ENCODE results near the gene SHC1. TPM values are rescaled to one million over a fixed set of nuclear protein-coding genes. Genes with fewer than 3 reads are reported as not detected.
A peak's percentile ranks its signal among the peaks of the same experiment; 100 is the strongest.

SHC1 gene
- total RNA-seq, 4 donors from 2014 or later = 108 to 168 (median 123) TPM

DNA sequence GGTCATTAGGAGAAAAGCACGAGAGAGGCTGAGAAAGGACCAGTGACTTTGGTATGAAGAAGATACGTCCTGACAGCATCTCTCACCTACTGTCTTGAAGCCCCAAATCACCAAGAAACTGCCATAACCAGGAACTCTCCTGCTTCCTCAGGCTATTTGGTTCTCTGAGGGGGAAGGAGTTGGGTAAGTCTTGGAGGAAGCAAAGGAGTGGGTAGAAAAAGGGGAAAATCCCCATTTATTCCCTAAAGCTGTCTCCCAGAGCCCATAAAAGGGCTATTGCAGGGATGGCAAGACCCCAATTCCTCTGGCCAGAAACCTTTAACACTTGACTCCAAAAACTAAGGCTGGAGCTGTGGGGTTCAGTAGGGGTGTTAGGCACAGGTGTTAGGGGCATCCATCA, 12.5 kb downstream of the SHC1 start:
- H3K27ac ChIP-seq = peak overlapping the region; percentile 72 to 78 (median 72)
- no peak for DNase-seq
- intact Hi-C loops (cut with DNase I) = no loop called here
- H3K27me3 ChIP-seq = no peaks in the 10 kb centered on the region
- no peaks in the 10 kb centered on the region for H3K9me3 ChIP-seq
- H3K4me3 ChIP-seq (replicated peaks in 1 of 3) = no peak overlapping the region
- TF ChIP-seq, protein P1, sequence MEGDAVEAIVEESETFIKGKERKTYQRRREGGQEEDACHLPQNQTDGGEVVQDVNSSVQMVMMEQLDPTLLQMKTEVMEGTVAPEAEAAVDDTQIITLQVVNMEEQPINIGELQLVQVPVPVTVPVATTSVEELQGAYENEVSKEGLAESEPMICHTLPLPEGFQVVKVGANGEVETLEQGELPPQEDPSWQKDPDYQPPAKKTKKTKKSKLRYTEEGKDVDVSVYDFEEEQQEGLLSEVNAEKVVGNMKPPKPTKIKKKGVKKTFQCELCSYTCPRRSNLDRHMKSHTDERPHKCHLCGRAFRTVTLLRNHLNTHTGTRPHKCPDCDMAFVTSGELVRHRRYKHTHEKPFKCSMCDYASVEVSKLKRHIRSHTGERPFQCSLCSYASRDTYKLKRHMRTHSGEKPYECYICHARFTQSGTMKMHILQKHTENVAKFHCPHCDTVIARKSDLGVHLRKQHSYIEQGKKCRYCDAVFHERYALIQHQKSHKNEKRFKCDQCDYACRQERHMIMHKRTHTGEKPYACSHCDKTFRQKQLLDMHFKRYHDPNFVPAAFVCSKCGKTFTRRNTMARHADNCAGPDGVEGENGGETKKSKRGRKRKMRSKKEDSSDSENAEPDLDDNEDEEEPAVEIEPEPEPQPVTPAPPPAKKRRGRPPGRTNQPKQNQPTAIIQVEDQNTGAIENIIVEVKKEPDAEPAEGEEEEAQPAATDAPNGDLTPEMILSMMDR (IDR thresholded peaks at IDR 0.05) = no peak
- no peak for TF ChIP-seq POLR2A (IDR thresholded peaks at IDR 0.05)
- H3K4me1 ChIP-seq = peaks cover 69 to 73% of the 10 kb centered on the region in 2 donors
- H3K36me3 ChIP-seq = peaks cover 0 to 4% of the 10 kb centered on the region in 2 donors
- 74 to 82% methylated on average over 2 of the region's 2 CpGs for WGBS, 2 donors

DNA sequence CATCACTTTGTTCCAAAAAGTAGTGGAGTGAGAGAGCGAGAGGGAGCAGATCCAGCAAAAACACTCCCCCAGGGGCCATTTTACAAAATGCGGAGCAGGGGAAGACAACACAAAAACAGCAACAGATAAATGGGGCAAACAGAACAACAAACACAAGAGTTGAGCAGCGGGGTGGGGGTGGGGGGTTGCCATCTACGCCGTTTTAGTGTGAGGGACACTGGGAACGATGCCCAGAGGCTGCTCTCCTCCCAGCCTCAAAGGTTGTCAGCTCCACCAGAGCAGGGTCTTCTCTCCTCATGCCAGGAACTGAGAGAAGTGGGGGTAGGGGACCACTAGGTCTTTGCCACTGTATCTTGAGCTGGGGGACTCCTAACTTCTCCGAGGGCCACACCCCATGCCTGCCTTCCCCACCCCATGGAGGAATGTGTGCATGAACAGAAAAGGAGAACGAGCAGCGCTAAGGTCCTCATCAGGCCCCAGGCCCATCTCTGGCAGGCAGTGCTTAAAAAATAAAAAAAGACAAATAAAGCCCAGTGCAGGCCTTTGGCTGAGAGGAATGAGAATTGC, 13.4 kb downstream of the SHC1 start:
- WGBS, 2 donors = 51 to 52% methylated on average over 9 of the region's 9 CpGs
- H3K4me3 ChIP-seq (replicated peaks in 1 of 3) = no peak overlapping the region
- no peaks in the 10 kb centered on the region for H3K27me3 ChIP-seq
- H3K9me3 ChIP-seq = no peaks in the 10 kb centered on the region
- intact Hi-C loops (cut with DNase I) = no loop called here
- peak overlapping the region; percentile 41 to 83 (median 60) for H3K27ac ChIP-seq
- H3K36me3 ChIP-seq = peaks cover 0 to 4% of the 10 kb centered on the region in 2 donors
- TF ChIP-seq, protein P1 (IDR thresholded peaks at IDR 0.05) = no peak
- TF ChIP-seq POLR2A (IDR thresholded peaks at IDR 0.05) = no peak
- H3K4me1 ChIP-seq = peaks cover 62 to 68% of the 10 kb centered on the region in 2 donors
- DNase-seq = no peak

DNA sequence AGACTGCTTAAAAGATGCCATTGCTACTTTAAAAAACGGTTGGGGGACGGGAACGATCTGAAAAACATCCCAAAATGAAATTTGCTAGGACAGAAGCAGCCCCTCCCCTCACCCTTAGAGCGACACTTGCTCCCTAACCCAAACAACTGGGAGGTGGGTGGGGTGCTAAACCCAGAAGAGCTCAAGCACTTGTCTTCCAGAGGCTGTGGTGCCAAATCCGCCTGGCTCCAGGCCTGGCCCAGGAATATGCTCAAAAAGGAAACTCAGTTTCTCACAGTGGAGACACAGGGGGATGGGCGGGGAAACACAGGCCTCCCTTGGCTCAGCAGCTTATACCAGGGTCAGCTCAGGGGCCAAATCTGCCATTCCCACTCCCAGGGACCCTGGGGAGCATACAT, 14.0 kb downstream of the SHC1 start:
- Histone ChIP-seq H3K36me3 (peaks cover 0 to 4% of the 10 kb centered on the region in 2 donors), H3K4me1 (peaks cover 61 to 68% of the 10 kb centered on the region in 2 donors), H3K27ac (peak overlapping the region; percentile 41 to 83 (median 60)), H3K27me3 (no peaks in the 10 kb centered on the region), H3K9me3 (no peaks in the 10 kb centered on the region), H3K4me3 (replicated peaks in 1 of 3) (peak overlapping the region in 1 of 3 donors; percentile 45)
- TF ChIP-seq POLR2A (IDR thresholded peaks at IDR 0.05) = no peak
- TF ChIP-seq, protein P1 (IDR thresholded peaks at IDR 0.05) = no peak
- DNase-seq = peak; percentile 63 to 65
- intact Hi-C loops (cut with DNase I) = no loop called here
- 6 to 13% methylated on average over 4 to 6 of the region's 6 CpGs for WGBS, 2 donors

DNA sequence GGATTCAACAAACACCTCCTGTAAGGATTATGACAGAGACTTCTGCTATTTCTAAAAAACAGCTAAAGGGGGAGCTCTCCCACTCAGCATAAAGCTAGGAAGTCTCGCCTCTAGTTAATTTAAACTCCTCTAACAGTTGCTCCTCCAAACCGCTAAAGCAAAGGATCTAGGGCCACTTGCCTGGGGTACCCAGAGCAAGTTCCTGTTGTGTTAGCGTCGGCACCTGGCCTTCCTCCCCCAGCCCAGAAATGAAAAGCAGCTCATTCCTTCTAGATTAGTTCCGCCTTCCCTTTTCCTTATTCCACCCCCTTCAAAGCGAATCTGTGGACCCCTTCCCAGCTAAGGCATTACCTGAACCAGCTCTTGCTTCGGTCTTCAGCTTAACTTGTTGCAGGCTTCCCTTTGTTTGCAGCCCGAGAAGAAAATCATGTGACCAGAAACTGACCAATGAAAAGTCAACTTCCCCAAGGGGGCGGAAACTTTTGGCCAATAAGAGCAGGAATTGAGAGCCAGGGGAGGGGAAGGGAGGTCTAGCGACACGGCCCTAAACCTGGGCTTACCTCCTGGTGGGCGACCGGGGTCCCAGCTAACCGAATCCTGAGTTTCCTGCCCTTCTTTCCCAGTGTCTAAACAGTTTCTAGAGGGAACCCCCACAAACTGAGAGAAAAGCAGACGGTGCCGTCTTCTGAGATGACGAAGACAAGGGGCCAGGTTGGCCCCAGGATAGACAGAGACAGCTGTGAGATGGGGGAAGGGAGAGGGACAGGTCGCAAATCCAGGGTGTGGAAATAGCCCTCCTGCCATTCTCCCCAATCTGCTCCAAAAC, 14.6 kb downstream of the SHC1 start, which contains the start of gene PBXIP1:
PBXIP1 (minus strand) TSS at position 382 of the 826 bp plus-strand sequence. CDS start 2,378 bp downstream, outside the sequence.
- H3K4me3 ChIP-seq (replicated peaks in 1 of 3) = peak within 1 kb of the TSS in 2 of 3 donors; percentile 5 to 45
- peak; percentile 81 to 83 for DNase-seq
- H3K27ac ChIP-seq = peak within 1 kb of the TSS; percentile 41 to 83 (median 60)
- H3K27me3 ChIP-seq = no peaks in the 10 kb centered on the region
- H3K36me3 ChIP-seq = peaks cover 3 to 4% of the 10 kb centered on the region in 2 donors
- peaks cover 60 to 68% of the 10 kb centered on the region in 2 donors for H3K4me1 ChIP-seq
- 0% methylated on average over 18 of the region's 18 CpGs for WGBS, 2 donors
- intact Hi-C loops (cut with DNase I) = no loop called here
- H3K9me3 ChIP-seq = no peaks in the 10 kb centered on the region
- TF ChIP-seq, protein P1 (IDR thresholded peaks at IDR 0.05) = peak in 2 of 6 experiments; percentile 10 to 23
- peak; percentile 17 to 75 for TF ChIP-seq POLR2A (IDR thresholded peaks at IDR 0.05)

Data from thyroid gland (tissue), 4 donors.